IMR-90 (cell line): ENCODE measurements around the gene DLL3. TPM values are rescaled to one million over a fixed set of nuclear protein-coding genes. Genes with fewer than 3 reads are reported as not detected.

Source experiments
- ATAC-seq: fragments of 200-7000 bp; cut with Tn5 transposase; 2 replicates; pipeline ENCODE4 v1.9.1; 2020; ENCODE audit warnings: low read depth, mild to moderate bottlenecking, moderate library complexity
- Bru-seq: library from RNA; stranded (reverse); fragments of 400-500 nt; gene quantifications from one replicate; lab custom pipeline; 2021; lab: Mats Ljungman, UMichigan
- BruChase-seq, 2 experiments: library from RNA; stranded (reverse); fragments of 400-500 nt; gene quantifications; one replicate each; lab custom pipeline; 2021; lab: Mats Ljungman, UMichigan
- BruUV-seq: library from RNA; stranded (reverse); fragments of 400-500 nt; replicated peaks from 2 replicates; lab custom pipeline; 2021; lab: Mats Ljungman, UMichigan
- CTCF ChIA-PET: fragments of 300-600 bp; formaldehyde crosslinking; extraction: SDS; loops from one replicate; lab custom pipeline; 2021; ENCODE audit warnings: antibody characterized with exemption; lab: Yijun Ruan, JAX
- POLR2A ChIA-PET: fragments of 300-600 bp; sonication (Branson Sonifier 250); formaldehyde crosslinking; loops from one replicate; lab custom pipeline; 2022; ENCODE audit warnings: antibody characterized with exemption; ENCODE audit not compliant: unreplicated experiment; lab: Charles Lee
- DNase-seq: peaks from one replicate; pipeline ENCODE4 v3.0.0; 2013
- H2AFZ ChIP-seq: replicated peaks from 2 replicates; pipeline ENCODE3; 2013; ENCODE audit warnings: low read length, mild to moderate bottlenecking; ENCODE audit not compliant: poor library complexity
- H2AK5ac ChIP-seq: 2 replicates; pipeline ENCODE4 v1.6.1; 2013; ENCODE audit warnings: low read depth, low read length, inconsistent platforms
- H2AK9ac ChIP-seq: replicated peaks from 2 replicates; pipeline ENCODE3; 2013; ENCODE audit warnings: mild to moderate bottlenecking, low read depth, low read length, moderate library complexity; ENCODE audit not compliant: poor library complexity
- H2BK120ac ChIP-seq: 2 replicates; pipeline ENCODE4 v1.6.1; 2013; ENCODE audit warnings: low read depth, low read length, inconsistent platforms
- H2BK15ac ChIP-seq: 3 replicates; pipeline ENCODE4 v1.6.1; 2013; ENCODE audit warnings: low read depth, low read length, inconsistent platforms
- H2BK20ac ChIP-seq: 2 replicates; pipeline ENCODE4 v1.6.1; 2013; ENCODE audit warnings: low read depth, mild to moderate bottlenecking, inconsistent platforms, low read length, moderate library complexity
- H2BK5ac ChIP-seq: 2 replicates; pipeline ENCODE4 v1.6.1; 2013; ENCODE audit warnings: mild to moderate bottlenecking, low read depth, low read length, inconsistent platforms; ENCODE audit not compliant: poor library complexity, severe bottlenecking
- H3K14ac ChIP-seq: replicated peaks from 2 replicates; pipeline ENCODE4 v1.6.1; 2013; ENCODE audit warnings: low read depth, low read length, inconsistent platforms
- H3K18ac ChIP-seq: 2 replicates; pipeline ENCODE4 v1.6.1; 2013; ENCODE audit warnings: low read depth, low read length, control low read depth
- H3K23ac ChIP-seq: 2 replicates; pipeline ENCODE4 v1.6.1; 2013; ENCODE audit warnings: low read depth, low read length, inconsistent platforms
- H3K27ac ChIP-seq: 2 replicates; pipeline ENCODE4 v1.5.1; 2013; ENCODE audit warnings: mild to moderate bottlenecking, control low read depth, low read length; ENCODE audit not compliant: insufficient read depth
- H3K27me3 ChIP-seq: 2 replicates; pipeline ENCODE4 v1.6.1; 2013; ENCODE audit warnings: low read length; ENCODE audit not compliant: control insufficient read depth, insufficient read depth
- H3K36me3 ChIP-seq: 2 replicates; pipeline ENCODE4 v1.6.1; 2013; ENCODE audit warnings: low read length, mixed read lengths; ENCODE audit not compliant: control insufficient read depth, insufficient read depth
- H3K4ac ChIP-seq: 2 replicates; pipeline ENCODE4 v1.6.1; 2013; ENCODE audit warnings: low read depth, low read length, inconsistent platforms
- H3K4me1 ChIP-seq: 2 replicates; pipeline ENCODE4 v1.6.1; 2013; ENCODE audit warnings: low read length, mixed read lengths; ENCODE audit not compliant: control insufficient read depth, insufficient read depth
- H3K4me2 ChIP-seq: 2 replicates; pipeline ENCODE4 v1.6.1; 2013; ENCODE audit warnings: low read depth, mild to moderate bottlenecking, control low read depth, low read length, moderate library complexity
- H3K4me3 ChIP-seq: 2 replicates; pipeline ENCODE4 v1.5.1; 2013; ENCODE audit warnings: low read depth, mild to moderate bottlenecking, control low read depth, low read length, moderate library complexity; ENCODE audit not compliant: insufficient read depth
- H3K56ac ChIP-seq: 2 replicates; pipeline ENCODE4 v1.6.1; 2013; ENCODE audit warnings: low read length, inconsistent platforms; ENCODE audit not compliant: insufficient read depth; ENCODE audit errors: extremely low read depth
- H3K79me1 ChIP-seq, 2 experiments: 2 replicates each; pipeline ENCODE4 v1.6.1; 2013; ENCODE audit warnings: low read length in 2 of 2, inconsistent platforms in 1 of 2, low read depth in 1 of 2
- H3K9ac ChIP-seq: 2 replicates; pipeline ENCODE4 v1.6.1; 2013; ENCODE audit warnings: low read depth, low read length, control low read depth
- H3K9me1 ChIP-seq: 2 replicates; pipeline ENCODE4 v1.6.1; 2013; ENCODE audit warnings: low read length, inconsistent platforms; ENCODE audit not compliant: insufficient read depth
- H3K9me3 ChIP-seq: 2 replicates; pipeline ENCODE4 v1.6.1; 2013; ENCODE audit warnings: low read length; ENCODE audit not compliant: control insufficient read depth, insufficient read depth
- H4K20me1 ChIP-seq: 2 replicates; pipeline ENCODE4 v1.6.1; 2013; ENCODE audit warnings: low read length, inconsistent platforms; ENCODE audit not compliant: insufficient read depth
- H4K5ac ChIP-seq: 2 replicates; pipeline ENCODE4 v1.6.1; 2013; ENCODE audit warnings: mild to moderate bottlenecking, low read depth, low read length, control low read depth
- H4K8ac ChIP-seq, 2 experiments: 2 replicates each; pipeline ENCODE4 v1.6.1; 2013; ENCODE audit warnings: low read depth in 2 of 2, low read length in 2 of 2, control low read depth in 1 of 2, inconsistent platforms in 1 of 2
- H4K91ac ChIP-seq: 2 replicates; pipeline ENCODE4 v1.6.1; 2013; ENCODE audit warnings: low read depth, low read length, inconsistent platforms; ENCODE audit not compliant: insufficient read depth
- BHLHE40 ChIP-seq: fragments of 150-350 bp; IDR thresholded peaks from 2 replicates; pipeline ENCODE4 v1.6.1; 2016; ENCODE audit warnings: mild to moderate bottlenecking, low read depth, low read length
- CEBPB ChIP-seq: IDR thresholded peaks from 2 replicates; pipeline ENCODE4 v1.6.1; 2012; ENCODE audit warnings: low read depth, low read length, improper control_type of control experiment
- CHD1 ChIP-seq: IDR thresholded peaks from 2 replicates; pipeline ENCODE4 v1.6.1; 2012; ENCODE audit warnings: low read depth, low read length, improper control_type of control experiment
- MAFK ChIP-seq: IDR thresholded peaks from 2 replicates; pipeline ENCODE4 v1.6.1; 2012; ENCODE audit warnings: low read depth, low read length, improper control_type of control experiment
- MAZ ChIP-seq: IDR thresholded peaks from 2 replicates; pipeline ENCODE4 v1.6.1; 2012; ENCODE audit warnings: low read depth, mild to moderate bottlenecking, low read length, improper control_type of control experiment, moderate library complexity, borderline replicate concordance
- MXI1 ChIP-seq: IDR thresholded peaks from 2 replicates; pipeline ENCODE4 v1.6.1; 2012; ENCODE audit warnings: low read depth, mild to moderate bottlenecking, low read length, moderate library complexity, borderline replicate concordance
- NFE2L2 ChIP-seq: fragments of 150-350 bp; IDR thresholded peaks from 2 replicates; pipeline ENCODE4 v1.6.1; 2016; ENCODE audit warnings: low read depth, mild to moderate bottlenecking, low read length
- RCOR1 ChIP-seq: IDR thresholded peaks from 2 replicates; pipeline ENCODE4 v1.6.1; 2012; ENCODE audit warnings: mild to moderate bottlenecking, low read length, improper control_type of control experiment; ENCODE audit not compliant: insufficient replicate concordance
- RFX5 ChIP-seq: IDR thresholded peaks from 2 replicates; pipeline ENCODE4 v1.8.0; 2012; ENCODE audit warnings: low read depth, mild to moderate bottlenecking, low read length, moderate library complexity
- SMC3 ChIP-seq: fragments of 150-350 bp; IDR thresholded peaks from 2 replicates; pipeline ENCODE4 v1.6.1; 2016; ENCODE audit warnings: low read depth, mild to moderate bottlenecking, antibody characterized with exemption, low read length, moderate library complexity
- WGBS, 2 experiments: methylation state at CpG; one replicate each; pipeline versions ENCODE4 v1.1.5 to v1.1.7; 2013; ENCODE audit warnings: missing lambda C conversion rate in 2 of 2; ENCODE audit not compliant: insufficient read length in 1 of 2; ENCODE audit errors: extremely low coverage in 2 of 2; 5-methylcytosine and 5-hydroxymethylcytosine counted together
- dilution Hi-C: fragments of 300-500 bp; cut with HindIII; formaldehyde crosslinking; loops from one replicate; pipeline ENCODE4 v1.14.3; 2018; ENCODE audit warnings: low sequenced_read_pairs; ENCODE audit not compliant: unreplicated experiment
- in situ Hi-C: fragments of 300-500 bp; cut with MboI; formaldehyde crosslinking; loops from 3 replicates; pipeline ENCODE4 v1.14.3; 2019; ENCODE audit warnings: low sequenced_read_pairs, inconsistent platforms, mixed read lengths
- intact Hi-C: fragments of 100-400 bp; cut with micrococcal nuclease; formaldehyde crosslinking; loops from 2 replicates; pipeline ENCODE4 v1.10.0; 2022
- long read RNA-seq: library from polyadenylated mRNA; unstranded; transcript quantifications from one replicate; pipeline ENCODE4 v2.0.0, GENCODE V29; 2021; ENCODE audit not compliant: unreplicated experiment
- polyA plus RNA-seq, 3 experiments: library from polyadenylated mRNA; depleted of rRNA; stranded (reverse); fragments of >200 nt; gene quantifications; 2 replicates each; pipeline ENCODE4 v1.2.3, GENCODE V29; 2012; ENCODE audit warnings: low replicate concordance in 1 of 3
- total RNA-seq: library from RNA; depleted of rRNA; stranded (reverse); fragments of >200 nt; gene quantifications from 2 replicates; pipeline ENCODE4 v1.2.3, GENCODE V29; 2012; rRNA removed
- TF ChIP-seq, protein P1 (sequence below): fragments of 150-350 bp; IDR thresholded peaks from 2 replicates; pipeline ENCODE4 v1.6.1; 2017; ENCODE audit warnings: mild to moderate bottlenecking, antibody characterized with exemption, low read length, low read depth

Gene DLL3, protein sequence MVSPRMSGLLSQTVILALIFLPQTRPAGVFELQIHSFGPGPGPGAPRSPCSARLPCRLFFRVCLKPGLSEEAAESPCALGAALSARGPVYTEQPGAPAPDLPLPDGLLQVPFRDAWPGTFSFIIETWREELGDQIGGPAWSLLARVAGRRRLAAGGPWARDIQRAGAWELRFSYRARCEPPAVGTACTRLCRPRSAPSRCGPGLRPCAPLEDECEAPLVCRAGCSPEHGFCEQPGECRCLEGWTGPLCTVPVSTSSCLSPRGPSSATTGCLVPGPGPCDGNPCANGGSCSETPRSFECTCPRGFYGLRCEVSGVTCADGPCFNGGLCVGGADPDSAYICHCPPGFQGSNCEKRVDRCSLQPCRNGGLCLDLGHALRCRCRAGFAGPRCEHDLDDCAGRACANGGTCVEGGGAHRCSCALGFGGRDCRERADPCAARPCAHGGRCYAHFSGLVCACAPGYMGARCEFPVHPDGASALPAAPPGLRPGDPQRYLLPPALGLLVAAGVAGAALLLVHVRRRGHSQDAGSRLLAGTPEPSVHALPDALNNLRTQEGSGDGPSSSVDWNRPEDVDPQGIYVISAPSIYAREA
- total RNA-seq (0.28 and 0.36 TPM in 2 replicates), polyA plus RNA-seq (2012; rRNA removed) (1.3 and 1.9 TPM in 2 replicates), Bru-seq, nascent RNA (percentile 0 among the genes with signal in this experiment), BruChase-seq, experiment 1, labeled RNA remaining after a 6-hour chase (not detected), BruChase-seq, experiment 2, labeled RNA remaining after a 2-hour chase (percentile 8 among the genes with signal in this experiment)
- polyA plus RNA-seq (2012; cell fraction: cytosol; rRNA removed) = 1.3 and 1.4 TPM in 2 replicates
- 0.34 and 0.40 TPM in 2 replicates for polyA plus RNA-seq (2012; cell fraction: nucleus; rRNA removed; ENCODE audit: low replicate concordance)
- long read RNA-seq = 0 reads

DNA sequence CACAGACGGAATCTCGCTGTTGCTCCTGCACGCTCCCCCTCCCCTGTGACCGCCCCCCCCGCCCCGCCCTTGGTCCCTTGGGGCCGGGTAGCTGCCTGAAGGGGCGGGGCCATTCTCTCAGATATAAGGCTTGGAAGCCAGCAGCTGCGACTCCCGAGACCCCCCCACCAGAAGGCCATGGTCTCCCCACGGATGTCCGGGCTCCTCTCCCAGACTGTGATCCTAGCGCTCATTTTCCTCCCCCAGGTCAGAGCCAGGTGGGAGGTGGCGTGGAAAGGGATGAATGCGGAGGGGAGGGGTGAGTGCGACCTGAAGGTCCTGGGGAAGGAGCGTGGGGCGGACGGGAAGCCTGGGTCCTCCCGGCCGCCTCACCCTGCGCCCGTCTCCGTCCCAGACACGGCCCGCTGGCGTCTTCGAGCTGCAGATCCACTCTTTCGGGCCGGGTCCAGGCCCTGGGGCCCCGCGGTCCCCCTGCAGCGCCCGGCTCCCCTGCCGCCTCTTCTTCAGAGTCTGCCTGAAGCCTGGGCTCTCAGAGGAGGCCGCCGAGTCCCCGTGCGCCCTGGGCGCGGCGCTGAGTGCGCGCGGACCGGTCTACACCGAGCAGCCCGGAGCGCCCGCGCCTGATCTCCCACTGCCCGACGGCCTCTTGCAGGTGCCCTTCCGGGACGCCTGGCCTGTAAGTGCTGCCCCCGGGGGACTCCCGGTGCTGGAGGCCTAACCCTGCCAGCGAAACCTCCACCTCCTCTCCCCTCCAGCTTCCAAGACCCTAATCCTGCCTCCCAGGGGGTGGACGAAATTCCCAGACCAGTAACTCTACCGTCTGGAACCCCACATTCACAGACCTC is at the start of gene DLL3:
DLL3 (plus strand) TSS at position 150 of the 845 bp plus-strand sequence; CDS start at position 178, 28 bp downstream.
- Histone ChIP-seq H2BK20ac (no peak within 1 kb of the TSS), H3K27ac (no peak within 1 kb of the TSS), H3K23ac (peak within 1 kb of the TSS; percentile 28; the same call in 1 of the 2 replicates), H4K5ac (no peak within 1 kb of the TSS), H3K14ac (no peak within 1 kb of the TSS), H3K4me2 (peak within 1 kb of the TSS; percentile 89), H3K79me1 (no peaks in the 10 kb centered on the region), H2AFZ (peak within 1 kb of the TSS; percentile 85), H2BK15ac (no peak within 1 kb of the TSS), H3K9me1 (no peaks in the 10 kb centered on the region; the same call in 1 of the 2 replicates), H3K4me1 (peaks cover 3% of the 10 kb centered on the region; the same call in 1 of the 2 replicates), H3K9me3 (no peaks in the 10 kb centered on the region), H2AK5ac (0 out of 2 replicates have a peak within 1 kb of the TSS, but pooled peaks have one; percentile 2), H4K20me1 (no peaks in the 10 kb centered on the region), H3K4me3 (peak within 1 kb of the TSS; percentile 24; the same call in 1 of the 2 replicates), H3K27me3 (peaks cover 38% of the 10 kb centered on the region), H3K4ac (no peak within 1 kb of the TSS), H2BK5ac (no peak within 1 kb of the TSS), H3K9ac (no peak within 1 kb of the TSS), H3K18ac (no peak within 1 kb of the TSS), H4K8ac (no peak within 1 kb of the TSS; a peak in 1 of 4 replicates), H2BK120ac (no peak within 1 kb of the TSS), H3K56ac (no peak within 1 kb of the TSS), H4K91ac (no peak within 1 kb of the TSS), H2AK9ac (peak within 1 kb of the TSS; percentile 71), H3K36me3 (no peaks in the 10 kb centered on the region)
- ATAC-seq = no peak
- 4% methylated on average over 16 of the region's 60 CpGs; no CpG with 5 or more reads in 1 of the 2 experiments for WGBS, 2 experiments
- in situ Hi-C loops = no loop called here
- BruUV-seq = no TSS peak
- POLR2A ChIA-PET = no interaction called here
- no peak for DNase-seq
- CTCF ChIA-PET = no interaction called here
- dilution Hi-C loops = no loop called here
- intact Hi-C loops = loop anchor here (5.0 kb wide), 2 partner anchors 33 to 173 kb away; partner anchors contain the start of gene EID2B
- no peak for TF ChIP-seq MAFK
- TF ChIP-seq SMC3 = no peak
- no peak for TF ChIP-seq NFE2L2
- TF ChIP-seq, protein P1, sequence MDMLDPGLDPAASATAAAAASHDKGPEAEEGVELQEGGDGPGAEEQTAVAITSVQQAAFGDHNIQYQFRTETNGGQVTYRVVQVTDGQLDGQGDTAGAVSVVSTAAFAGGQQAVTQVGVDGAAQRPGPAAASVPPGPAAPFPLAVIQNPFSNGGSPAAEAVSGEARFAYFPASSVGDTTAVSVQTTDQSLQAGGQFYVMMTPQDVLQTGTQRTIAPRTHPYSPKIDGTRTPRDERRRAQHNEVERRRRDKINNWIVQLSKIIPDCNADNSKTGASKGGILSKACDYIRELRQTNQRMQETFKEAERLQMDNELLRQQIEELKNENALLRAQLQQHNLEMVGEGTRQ = no peak
- TF ChIP-seq RCOR1 = no peak
- TF ChIP-seq CHD1 = no peak
- no peak for TF ChIP-seq RFX5
- TF ChIP-seq BHLHE40 = no peak
- no peak for TF ChIP-seq CEBPB
- no peak for TF ChIP-seq MXI1
- no peak for TF ChIP-seq MAZ
